HEK293 (cell line): ENCODE measurements around the gene SOX18.

Experiments
- CTCF ChIA-PET: fragments of 350-600 bp; formaldehyde crosslinking; extraction: SDS; loops from one replicate; lab custom pipeline; 2021; ENCODE audit warnings: antibody characterized with exemption; lab: Yijun Ruan, JAX
- POLR2A ChIA-PET: fragments of 300-600 bp; formaldehyde crosslinking; extraction: SDS; loops from one replicate; lab custom pipeline; 2020; ENCODE audit warnings: antibody characterized with exemption, inconsistent platforms; lab: Yijun Ruan, JAX
- H3K27ac ChIP-seq: fragments of 200-500 bp; sonication (Bioruptor generic); 2 replicates; pipeline ENCODE4 v1.5.1; 2014; ENCODE audit warnings: low read depth, low read length, control low read depth, inconsistent platforms; ENCODE audit errors: extremely low read depth
- H3K36me3 ChIP-seq, 2 experiments: fragments of 200-500 bp in 1 of 2; sonication (Bioruptor generic) in 1 of 2; 1 replicate in 1 of 2; 2 replicates in 1 of 2; pipeline ENCODE4 v1.5.1; 2014 to 2017; ENCODE audit warnings: inconsistent platforms in 2 of 2, low read length in 2 of 2; ENCODE audit not compliant: control insufficient read depth in 2 of 2, insufficient read depth in 1 of 2
- H3K4me1 ChIP-seq: fragments of 200-500 bp; sonication (Bioruptor generic); 2 replicates; pipeline ENCODE4 v1.5.1; 2014; ENCODE audit warnings: mild to moderate bottlenecking, low read length, inconsistent platforms; ENCODE audit not compliant: control insufficient read depth, insufficient read depth
- H3K4me3 ChIP-seq: 2 replicates; pipeline ENCODE4 v1.5.1; 2011; ENCODE audit warnings: low read depth, mild to moderate bottlenecking, control low read depth, low read length, moderate library complexity
- H3K9me3 ChIP-seq: fragments of 200-500 bp; sonication (Bioruptor generic); 2 replicates; pipeline ENCODE4 v1.5.1; 2014; ENCODE audit warnings: low read depth, low read length, inconsistent platforms; ENCODE audit not compliant: control insufficient read depth, insufficient read depth
- ATF2 ChIP-seq: fragments of 450-650 bp; formaldehyde crosslinking; IDR thresholded peaks from 2 replicates; pipeline ENCODE4 v1.5.1; 2016; ENCODE audit warnings: missing biosample characterization, missing genetic modification characterization, low read depth
- GLIS1 ChIP-seq: fragments of 450-650 bp; formaldehyde crosslinking; IDR thresholded peaks from 2 replicates; pipeline ENCODE4 v1.5.1; 2016; ENCODE audit warnings: missing biosample characterization, missing genetic modification characterization
- KLF1 ChIP-seq: fragments of 450-650 bp; formaldehyde crosslinking; IDR thresholded peaks from 2 replicates; pipeline ENCODE4 v1.5.1; 2016; ENCODE audit warnings: missing biosample characterization, missing genetic modification characterization
- PATZ1 ChIP-seq: fragments of 450-650 bp; formaldehyde crosslinking; IDR thresholded peaks from 2 replicates; pipeline ENCODE4 v1.5.1; 2016; ENCODE audit warnings: missing biosample characterization, missing genetic modification characterization
- PRDM10 ChIP-seq: fragments of 450-650 bp; formaldehyde crosslinking; IDR thresholded peaks from 2 replicates; pipeline ENCODE4 v1.5.1; 2016; ENCODE audit warnings: missing biosample characterization, missing genetic modification characterization
- REPIN1 ChIP-seq: fragments of 450-650 bp; formaldehyde crosslinking; IDR thresholded peaks from 2 replicates; pipeline ENCODE4 v1.5.1; 2017; ENCODE audit warnings: missing biosample characterization, missing genetic modification characterization, low read depth
- ZFHX2 ChIP-seq: fragments of 450-650 bp; formaldehyde crosslinking; conservative IDR thresholded peaks from 2 replicates; pipeline ENCODE4 v1.5.1; 2016; ENCODE audit warnings: missing biosample characterization, missing genetic modification characterization
- ZFP37 ChIP-seq: fragments of 450-650 bp; formaldehyde crosslinking; IDR thresholded peaks from 2 replicates; pipeline ENCODE4 v1.5.1; 2016; ENCODE audit warnings: missing biosample characterization, missing genetic modification characterization
- ZIC2 ChIP-seq: fragments of 450-650 bp; formaldehyde crosslinking; IDR thresholded peaks from 2 replicates; pipeline ENCODE4 v1.5.1; 2016; ENCODE audit warnings: missing biosample characterization, missing genetic modification characterization
- ZNF146 ChIP-seq: fragments of 450-650 bp; formaldehyde crosslinking; IDR thresholded peaks from 2 replicates; pipeline ENCODE4 v1.5.1; 2016; ENCODE audit warnings: missing biosample characterization, missing genetic modification characterization
- ZNF155 ChIP-seq: fragments of 450-650 bp; formaldehyde crosslinking; IDR thresholded peaks from 2 replicates; pipeline ENCODE4 v1.5.1; 2016; ENCODE audit warnings: missing biosample characterization, missing genetic modification characterization
- ZNF19 ChIP-seq: fragments of 450-650 bp; formaldehyde crosslinking; IDR thresholded peaks from 2 replicates; pipeline ENCODE4; 2016; ENCODE audit warnings: missing biosample characterization, missing genetic modification characterization, low read depth
- ZNF274 ChIP-seq, 2 experiments: fragments of 200-500 bp in 1 of 2; fragments of 450-650 bp in 1 of 2; sonication (Bioruptor generic) in 1 of 2; formaldehyde crosslinking in 1 of 2; IDR thresholded peaks; 2 replicates each; pipeline versions ENCODE4 v1.5.1 to v1.6.1; 2014 to 2016; ENCODE audit warnings: borderline replicate concordance in 1 of 2, inconsistent platforms in 1 of 2, low read length in 1 of 2, missing biosample characterization in 1 of 2, missing genetic modification characterization in 1 of 2
- ZNF518A ChIP-seq: fragments of 450-650 bp; formaldehyde crosslinking; conservative IDR thresholded peaks from 2 replicates; pipeline ENCODE4 v1.5.1; 2016; ENCODE audit warnings: low read depth, missing biosample characterization, missing genetic modification characterization
- ZNF600 ChIP-seq: fragments of 450-650 bp; formaldehyde crosslinking; IDR thresholded peaks from 2 replicates; pipeline ENCODE4 v1.5.1; 2016; ENCODE audit warnings: missing biosample characterization, missing genetic modification characterization
- ZNF747 ChIP-seq: fragments of 450-650 bp; formaldehyde crosslinking; IDR thresholded peaks from 2 replicates; pipeline ENCODE4 v1.5.1; 2016; ENCODE audit warnings: missing biosample characterization, missing genetic modification characterization
- ZNF76 ChIP-seq: fragments of 450-650 bp; formaldehyde crosslinking; IDR thresholded peaks from 2 replicates; pipeline ENCODE4; 2016; ENCODE audit warnings: low read depth, missing biosample characterization, missing genetic modification characterization, borderline replicate concordance
- ZXDB ChIP-seq: fragments of 450-650 bp; formaldehyde crosslinking; IDR thresholded peaks from 2 replicates; pipeline ENCODE4 v1.5.1; 2016; ENCODE audit warnings: missing biosample characterization, missing genetic modification characterization

The SOX18 gene

GRCh38 chr20:64092258-64093012 is 43.0 kb upstream of the SOX18 start (continued):
- TF ChIP-seq ATF2 (tag by site-specific recombination) = no peak
- peak; percentile 69 for TF ChIP-seq ZIC2
- no peak for TF ChIP-seq ZNF155 (tag by site-specific recombination)
- no peak for TF ChIP-seq ZXDB (tag by site-specific recombination)
- TF ChIP-seq ZNF518A = no peak
- no peak for TF ChIP-seq KLF1
- TF ChIP-seq GLIS1 (tag by site-specific recombination) = no peak
- no peak for TF ChIP-seq ZNF19 (tag by site-specific recombination)
- TF ChIP-seq ZNF747 (tag by site-specific recombination) = no peak
- no peak for TF ChIP-seq PRDM10
- no peak for TF ChIP-seq ZFP37 (tag by site-specific recombination)

- CTCF ChIA-PET = interaction anchor here (1.1 kb wide), 1 partner anchor 16 kb away, joined by 3 read pairs; the partner anchor contains the start of gene NPBWR2
- Histone ChIP-seq H3K9me3 (no peaks in the 10 kb centered on the region), H3K4me3 (no peak overlapping the region), H3K27ac (no peak overlapping the region), H3K4me1 (no peaks in the 10 kb centered on the region), H3K36me3 (no peaks in the 10 kb centered on the region)
- POLR2A ChIA-PET = interaction anchor here (1.5 kb wide), 1 partner anchor 111 kb away, joined by 3 read pairs; no protein-coding TSS in a partner anchor
- TF ChIP-seq ZNF76 (tag by site-specific recombination) (no peak), ZNF600 (peak; percentile 61; the same call in 1 of the 2 replicates), ZNF146 (tag by site-specific recombination) (no peak), REPIN1 (tag by site-specific recombination) (no peak), GLIS1 (tag by site-specific recombination) (peak; percentile 56; the same call in 1 of the 2 replicates), ZFHX2 (tag by site-specific recombination) (no peak), ZNF274 (IDR thresholded peaks at IDR 0.05; ENCODE audit: low read length) (no peak), ZNF274 (tag by site-specific recombination; IDR thresholded peaks at IDR 0.05; ENCODE audit: borderline replicate concordance) (no peak), PATZ1 (tag by site-specific recombination) (0 out of 2 replicates have a peak, but pooled peaks have one; percentile 11)
Measured at GRCh38 chr20:64091770-64092169, 42.3 kb upstream of the SOX18 start.
